Spleen (tissue), 7 donors: ENCODE measurements around the gene TMEM33.

Experiments
- CTCF ChIP-seq, 11 experiments: fragments of 200-600 bp in 7 of 11; fragments of 450-650 bp in 4 of 11; sonication (generic) in 4 of 11; IDR thresholded peaks in 8 of 11; conservative IDR thresholded peaks in 3 of 11; 1 replicate in 7 of 11; 2 replicates in 4 of 11; pipeline versions ENCODE4 v1.4.0 to v1.8.0; 2016 to 2021; ENCODE audit warnings: antibody characterized with exemption in 11 of 11, inconsistent platforms in 4 of 11, mild to moderate bottlenecking in 1 of 11
- POLR2AphosphoS5 ChIP-seq, 3 donors: sonication (generic); formaldehyde crosslinking; IDR thresholded peaks; one replicate each; pipeline ENCODE4 v1.5.1; 2017; ENCODE audit warnings: antibody characterized with exemption in 3 of 3
- donor health status: DM: no; HTN: no; CAD: no; lungs with moderate emphysema.
- donor health status: DM: no; HTN: no; CAD: no.
- donor health status: DM: no; HTN: no; CAD: no.

GRCh38 chr4:41981456-41981855 is 46.2 kb downstream of the TMEM33 start, which contains the start of gene DCAF4L1:
- TF ChIP-seq CTCF (IDR thresholded peaks at IDR 0.05 in 8 of 11, conservative IDR thresholded peaks at IDR 0.05 in 3 of 11) (no peak), POLR2AphosphoS5 (IDR thresholded peaks at IDR 0.05) (no peak)
